Psoas muscle (tissue), 8 donors: ENCODE data around the gene HSF5. TPM values are rescaled to one million over a fixed set of nuclear protein-coding genes. Genes with fewer than 3 reads are reported as not detected.

Experiments
- ATAC-seq, 4 donors: fragments of 200-7000 bp; cut with Tn5 transposase; one replicate each; pipeline ENCODE4 v1.9.1; 2020; ENCODE audit warnings: moderate library complexity in 3 of 4, mild to moderate bottlenecking in 2 of 4
- DNase-seq, 2 donors: peaks; one replicate each; pipeline ENCODE4 v3.0.0-alpha.2; 2020
- H3K27ac ChIP-seq: fragments of 200-600 bp; one replicate; pipeline ENCODE4 v1.8.0; 2022
- H3K27me3 ChIP-seq, 3 donors: fragments of 200-600 bp in 1 of 3; one replicate each; pipeline versions ENCODE4 v1.6.1 to v1.8.0; 2013 to 2022; ENCODE audit warnings: low read length in 2 of 3, mild to moderate bottlenecking in 2 of 3, moderate library complexity in 1 of 3; ENCODE audit not compliant: insufficient read depth in 3 of 3
- H3K36me3 ChIP-seq, 2 donors: fragments of 200-600 bp in 1 of 2; one replicate each; pipeline versions ENCODE4 v1.6.1 to v1.8.0; 2013 to 2022; ENCODE audit warnings: low read depth in 1 of 2, mild to moderate bottlenecking in 1 of 2, moderate library complexity in 1 of 2; ENCODE audit not compliant: insufficient read depth in 1 of 2
- H3K4me1 ChIP-seq: fragments of 200-600 bp; one replicate; pipeline ENCODE4 v1.8.0; 2022
- H3K4me3 ChIP-seq: fragments of 200-600 bp; one replicate; pipeline ENCODE4 v1.8.0; 2022; ENCODE audit warnings: mild to moderate bottlenecking
- H3K9me3 ChIP-seq: fragments of 200-600 bp; one replicate; pipeline ENCODE4 v1.8.0; 2022
- WGBS, 3 donors: extraction: QIAGEN DNeasy Blood & Tissue Kit; methylation state at CpG; one replicate each; pipeline versions ENCODE4 v1.1.6 to v1.1.7; 2013; 5-methylcytosine and 5-hydroxymethylcytosine counted together
- intact Hi-C, 2 donors: fragments of 100-400 bp; cut with DNase I; formaldehyde crosslinking; loops; one replicate each; pipeline versions ENCODE4 v1.11.0 to v1.14.2; 2022
- polyA plus RNA-seq, 3 donors: library from polyadenylated mRNA; stranded (reverse); fragments of 200-250 nt; gene quantifications; one replicate each; pipeline ENCODE4 v1.2.3, GENCODE V29; 2013
- total RNA-seq, 4 donors: library from RNA; stranded (reverse); fragmentation: NEBNext Ultra II Directional in 2 of 4; extraction: Animal tissue kit (Norgen Biotek cat#: 25700) in 2 of 4; gene quantifications; one replicate each; pipeline versions ENCODE4 v1.2.1 to v1.2.4, GENCODE V29; 2021 to 2023
- TF ChIP-seq, protein P1 (sequence below): fragments of 200-600 bp; IDR thresholded peaks from one replicate; pipeline ENCODE4 v1.8.0; 2022; ENCODE audit warnings: antibody characterized with exemption
- donor health status: healthy with polysubstance abuse.
- donor health status: DM: no; HTN: no; CAD: no; lungs with moderate emphysema.
- donor health status: Bipolar disorder and iron deficiency.
- donor health status: healthy.
- donor health status: DM: yes; HTN: yes; CAD: no.
- donor health status: DM: no; HTN: no; CAD: no.
- donor health status: DM: no; HTN: no; CAD: no.
- donor health status: DM: yes; HTN: yes; CAD: no.

The HSF5 gene
- total and polyA plus RNA-seq, 7 donors, result not detected

DNA sequence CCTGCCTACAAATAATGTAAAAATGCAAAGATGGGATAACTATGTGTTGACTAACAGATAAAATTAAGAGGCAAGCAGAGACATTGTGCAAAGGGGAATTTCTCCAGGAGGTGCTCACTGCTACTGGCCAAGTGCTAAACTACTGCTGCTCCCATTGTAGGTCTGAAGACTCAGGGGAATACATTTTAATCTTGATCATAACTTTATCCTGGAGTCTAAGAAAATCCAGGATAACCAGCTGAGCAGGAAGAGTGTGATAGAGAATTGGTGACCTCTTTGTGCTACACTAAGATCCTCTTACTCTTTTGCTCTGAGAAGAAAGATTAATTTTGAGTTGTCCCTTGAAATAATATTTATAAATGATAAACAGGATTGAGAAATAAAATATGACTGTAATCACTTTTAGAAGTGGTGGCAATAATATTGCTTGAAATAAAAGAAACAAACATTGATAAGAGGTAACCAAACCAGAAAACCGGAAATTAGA, 76.8 kb downstream of the HSF5 start:
- ATAC-seq, result no peak
- H3K36me3 ChIP-seq, result no peaks in the 10 kb centered on the region
- peaks cover 0 to 2% (median 0%) of the 10 kb centered on the region in 3 donors for H3K27me3 ChIP-seq
- no peaks in the 10 kb centered on the region for H3K4me1 ChIP-seq
- 72 to 81% (median 80%) methylated on average over 1 of the region's 1 CpG for WGBS, 3 donors
- H3K9me3 ChIP-seq, result no peaks in the 10 kb centered on the region
- H3K4me3 ChIP-seq, result no peak overlapping the region
- DNase-seq, result no peak
- intact Hi-C loops, result loop anchor here in 1 of 2 donors (10.0 kb wide), 1 partner anchor 107 kb away; no protein-coding TSS in a partner anchor
- TF ChIP-seq, protein P1, sequence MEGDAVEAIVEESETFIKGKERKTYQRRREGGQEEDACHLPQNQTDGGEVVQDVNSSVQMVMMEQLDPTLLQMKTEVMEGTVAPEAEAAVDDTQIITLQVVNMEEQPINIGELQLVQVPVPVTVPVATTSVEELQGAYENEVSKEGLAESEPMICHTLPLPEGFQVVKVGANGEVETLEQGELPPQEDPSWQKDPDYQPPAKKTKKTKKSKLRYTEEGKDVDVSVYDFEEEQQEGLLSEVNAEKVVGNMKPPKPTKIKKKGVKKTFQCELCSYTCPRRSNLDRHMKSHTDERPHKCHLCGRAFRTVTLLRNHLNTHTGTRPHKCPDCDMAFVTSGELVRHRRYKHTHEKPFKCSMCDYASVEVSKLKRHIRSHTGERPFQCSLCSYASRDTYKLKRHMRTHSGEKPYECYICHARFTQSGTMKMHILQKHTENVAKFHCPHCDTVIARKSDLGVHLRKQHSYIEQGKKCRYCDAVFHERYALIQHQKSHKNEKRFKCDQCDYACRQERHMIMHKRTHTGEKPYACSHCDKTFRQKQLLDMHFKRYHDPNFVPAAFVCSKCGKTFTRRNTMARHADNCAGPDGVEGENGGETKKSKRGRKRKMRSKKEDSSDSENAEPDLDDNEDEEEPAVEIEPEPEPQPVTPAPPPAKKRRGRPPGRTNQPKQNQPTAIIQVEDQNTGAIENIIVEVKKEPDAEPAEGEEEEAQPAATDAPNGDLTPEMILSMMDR, result no peak
- no peak overlapping the region for H3K27ac ChIP-seq

DNA sequence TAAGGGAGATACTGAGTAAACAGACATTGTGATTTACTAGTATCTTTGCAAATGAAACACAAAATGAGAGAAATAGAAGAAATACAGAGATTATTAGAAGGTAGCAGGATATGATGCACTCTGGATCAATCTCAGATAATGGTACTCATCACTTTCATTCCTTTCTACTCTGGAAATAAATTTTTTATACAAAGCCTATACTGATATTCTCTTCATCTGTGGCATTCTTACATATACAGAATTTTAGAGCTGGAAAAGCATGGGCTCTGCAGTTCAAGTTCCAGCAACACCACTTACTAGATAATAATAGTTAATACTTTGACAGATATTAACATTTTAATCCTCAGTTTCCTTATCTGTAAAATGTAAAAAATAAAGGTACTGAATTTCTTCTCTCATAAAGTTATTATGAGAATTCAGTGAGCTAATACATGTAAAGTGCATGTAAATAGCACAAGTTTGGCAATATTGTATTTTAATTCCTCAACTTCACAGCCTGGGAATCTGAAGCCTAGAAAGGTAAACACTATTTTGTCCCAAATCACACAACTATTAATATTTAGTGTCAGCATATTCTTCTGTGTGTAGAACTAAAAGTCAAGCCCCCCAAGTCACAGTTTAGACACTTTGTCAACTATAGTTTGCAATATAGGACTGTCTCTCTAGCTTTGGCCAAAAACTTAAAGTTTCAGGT, 77.3 kb downstream of the HSF5 start:
- no peak for ATAC-seq
- no peak for DNase-seq
- H3K27ac ChIP-seq, result no peak overlapping the region
- intact Hi-C loops, result loop anchor here in 1 of 2 donors (10.0 kb wide), 1 partner anchor 106 kb away; no protein-coding TSS in a partner anchor
- TF ChIP-seq, protein P1, result no peak
- no peaks in the 10 kb centered on the region for H3K4me1 ChIP-seq
- no peaks in the 10 kb centered on the region for H3K9me3 ChIP-seq
- peaks cover 0 to 3% (median 0%) of the 10 kb centered on the region in 3 donors for H3K27me3 ChIP-seq
- no peaks in the 10 kb centered on the region for H3K36me3 ChIP-seq
- no peak overlapping the region for H3K4me3 ChIP-seq

DNA sequence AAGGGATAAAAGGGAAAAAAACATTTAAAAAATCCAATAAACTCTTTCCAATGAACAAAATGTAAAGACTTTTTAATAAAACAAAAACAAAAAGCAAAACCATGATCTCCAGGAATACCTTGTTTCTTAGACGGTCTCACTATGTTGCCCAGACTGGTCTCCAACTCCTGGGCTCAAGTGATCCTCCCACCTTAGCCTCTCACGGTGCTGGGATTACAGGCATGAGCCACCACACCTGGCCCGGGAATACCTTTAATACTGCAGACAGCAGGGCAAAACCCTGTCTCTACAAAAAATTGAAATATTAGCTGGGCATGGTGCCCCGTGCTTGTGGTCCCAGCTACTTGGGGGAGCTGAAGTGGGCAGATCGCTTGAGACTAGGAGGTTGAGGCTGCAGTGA, 78.8 kb downstream of the HSF5 start:
- H3K4me3 ChIP-seq, result no peak overlapping the region
- TF ChIP-seq, protein P1, result no peak
- intact Hi-C loops, result no loop called here
- H3K27me3 ChIP-seq, result peaks cover 0 to 4% (median 0%) of the 10 kb centered on the region in 3 donors
- DNase-seq (no peak), ATAC-seq (no peak)
- H3K27ac ChIP-seq, result no peak overlapping the region
- H3K36me3 ChIP-seq, result no peaks in the 10 kb centered on the region
- WGBS, 3 donors, result 67 to 76% (median 74%) methylated on average over 5 of the region's 5 CpGs
- no peaks in the 10 kb centered on the region for H3K4me1 ChIP-seq
- H3K9me3 ChIP-seq, result no peaks in the 10 kb centered on the region

DNA sequence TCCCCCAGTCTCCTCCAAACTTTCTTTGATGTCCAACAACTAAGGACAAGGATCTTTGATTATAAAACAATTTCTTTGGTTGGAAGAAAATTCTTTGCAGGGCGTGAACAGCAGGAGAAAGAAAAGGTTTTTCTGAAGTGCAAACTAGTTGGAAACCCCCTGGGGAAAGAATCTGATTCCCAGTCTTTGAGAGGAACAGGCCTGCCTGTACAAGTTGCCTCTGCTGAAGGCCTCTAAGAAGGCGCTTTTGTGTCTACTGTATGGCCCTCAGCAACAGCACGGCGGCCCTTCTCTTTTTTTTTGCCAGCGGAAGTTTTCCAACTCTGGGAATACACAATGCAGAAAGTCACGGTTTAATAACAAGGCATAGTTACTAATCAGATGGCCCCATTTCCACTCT, 84.9 kb downstream of the HSF5 start:
- intact Hi-C loops, result no loop called here
- WGBS, 3 donors, result 42 to 47% (median 42%) methylated on average over 6 of the region's 6 CpGs
- ATAC-seq (no peak), DNase-seq (no peak)
- Histone ChIP-seq H3K4me1 (no peaks in the 10 kb centered on the region), H3K27ac (no peak overlapping the region), H3K36me3 (no peaks in the 10 kb centered on the region), H3K27me3 (peaks cover 0 to 6% (median 0%) of the 10 kb centered on the region in 3 donors), H3K4me3 (no peak overlapping the region), H3K9me3 (no peaks in the 10 kb centered on the region)
- TF ChIP-seq, protein P1, result no peak

DNA sequence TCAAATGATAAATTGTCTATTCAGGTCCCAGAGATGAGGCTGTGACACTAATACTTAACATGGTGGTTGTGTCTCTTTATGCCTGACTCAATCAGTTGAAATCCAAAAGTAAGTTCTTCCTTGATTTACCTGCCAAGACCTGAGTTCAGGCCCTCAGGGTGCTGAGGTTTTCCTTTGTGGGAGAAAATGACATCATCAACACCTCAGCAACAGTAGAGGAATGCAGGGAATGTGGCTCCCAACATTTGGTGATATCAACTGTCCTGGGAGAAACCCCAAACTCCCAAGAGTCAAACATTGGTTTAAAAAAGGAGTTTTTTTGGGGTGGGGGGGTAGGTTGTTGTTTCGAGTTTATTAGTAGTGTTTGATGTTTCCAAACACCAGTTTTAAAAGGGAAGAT, 85.5 kb downstream of the HSF5 start:
- Histone ChIP-seq H3K9me3 (no peaks in the 10 kb centered on the region), H3K27me3 (peaks cover 0 to 5% (median 0%) of the 10 kb centered on the region in 3 donors), H3K36me3 (no peaks in the 10 kb centered on the region), H3K27ac (no peak overlapping the region), H3K4me3 (no peak overlapping the region), H3K4me1 (no peaks in the 10 kb centered on the region)
- 45 to 61% (median 50%) methylated on average over 1 of the region's 1 CpG for WGBS, 3 donors
- TF ChIP-seq, protein P1, result no peak
- ATAC-seq, result no peak
- intact Hi-C loops, result no loop called here
- no peak for DNase-seq
